GM12874 (cell line): ENCODE data around the gene ZSWIM6.

ENCODE experiments used
- CTCF ChIP-seq: IDR thresholded peaks from 2 replicates; pipeline ENCODE4 v1.5.1; 2011; ENCODE audit warnings: low read depth, mild to moderate bottlenecking, control low read depth, low read length, moderate library complexity; ENCODE audit not compliant: insufficient read depth

Gene ZSWIM6

GRCh38 chr5:61461417-61461816 is 129.4 kb downstream of the ZSWIM6 start:
- no peak for TF ChIP-seq CTCF

GRCh38 chr5:61461926-61462325 is 129.9 kb downstream of the ZSWIM6 start:
- TF ChIP-seq CTCF: no peak

- no peak for TF ChIP-seq CTCF
Observed at GRCh38 chr5:61463596-61463995, 131.5 kb downstream of the ZSWIM6 start.

GRCh38 chr5:61464512-61464911 is 132.5 kb downstream of the ZSWIM6 start:
- no peak for TF ChIP-seq CTCF

GRCh38 chr5:61465066-61465465 is 133.0 kb downstream of the ZSWIM6 start:
- no peak for TF ChIP-seq CTCF

GRCh38 chr5:61465496-61465895 is 133.4 kb downstream of the ZSWIM6 start:
- no peak for TF ChIP-seq CTCF

- TF ChIP-seq CTCF: no peak
Observed at GRCh38 chr5:61466017-61466416, 134.0 kb downstream of the ZSWIM6 start.
